Measurements from ENCODE around the gene NOS2.
"Not testable (repeated sequence)": the region's sequence is repeated elsewhere in the genome, so short reads cannot be mapped to it uniquely, and the experiment has no call there.

The NOS2 gene

GRCh38 chr17:27829888-27830287 lies 29.6 kb upstream of the NOS2 start:
- not testable (repeated sequence) for H3K4me1 Mint-ChIP-seq (ENCODE audit: low read depth); H3K9me3 Mint-ChIP-seq; H3K36me3 Mint-ChIP-seq (ENCODE audit: low read depth); H3K4me3 Mint-ChIP-seq; H3K27ac Mint-ChIP-seq
- peaks cover 16% of the 10 kb centered on the region for H3K27me3 Mint-ChIP-seq (ENCODE audit: low read depth)

- peaks cover 16% of the 10 kb centered on the region for H3K27me3 Mint-ChIP-seq (ENCODE audit: low read depth)
- H3K4me1 Mint-ChIP-seq (ENCODE audit: low read depth); H3K4me3 Mint-ChIP-seq; H3K9me3 Mint-ChIP-seq; H3K27ac Mint-ChIP-seq; H3K36me3 Mint-ChIP-seq (ENCODE audit: low read depth): not testable (repeated sequence)
Observed at GRCh38 chr17:27829143-27829711, 28.9 kb upstream of the NOS2 start.

GRCh38 chr17:27825459-27825858 lies 25.1 kb upstream of the NOS2 start:
- no peak overlapping the region for H3K4me3 Mint-ChIP-seq

GRCh38 chr17:27824745-27825144 lies 24.4 kb upstream of the NOS2 start:
- no peak overlapping the region for H3K4me3 Mint-ChIP-seq
- peaks cover 7% of the 10 kb centered on the region for H3K36me3 Mint-ChIP-seq (ENCODE audit: low read depth)
- H3K4me1 Mint-ChIP-seq (ENCODE audit: low read depth): no peaks in the 10 kb centered on the region
- H3K27ac Mint-ChIP-seq: no peak overlapping the region
- H3K27me3 Mint-ChIP-seq (ENCODE audit: low read depth): peaks cover 21% of the 10 kb centered on the region
- peaks cover 27% of the 10 kb centered on the region for H3K9me3 Mint-ChIP-seq

More at GRCh38 chr17:27825459-27825858, 25.1 kb upstream of the NOS2 start:
- peaks cover 7% of the 10 kb centered on the region for H3K36me3 Mint-ChIP-seq (ENCODE audit: low read depth)
- no peaks in the 10 kb centered on the region for H3K4me1 Mint-ChIP-seq (ENCODE audit: low read depth)
- no peak overlapping the region for H3K27ac Mint-ChIP-seq
- peaks cover 27% of the 10 kb centered on the region for H3K9me3 Mint-ChIP-seq
- peaks cover 21% of the 10 kb centered on the region for H3K27me3 Mint-ChIP-seq (ENCODE audit: low read depth)

DNA sequence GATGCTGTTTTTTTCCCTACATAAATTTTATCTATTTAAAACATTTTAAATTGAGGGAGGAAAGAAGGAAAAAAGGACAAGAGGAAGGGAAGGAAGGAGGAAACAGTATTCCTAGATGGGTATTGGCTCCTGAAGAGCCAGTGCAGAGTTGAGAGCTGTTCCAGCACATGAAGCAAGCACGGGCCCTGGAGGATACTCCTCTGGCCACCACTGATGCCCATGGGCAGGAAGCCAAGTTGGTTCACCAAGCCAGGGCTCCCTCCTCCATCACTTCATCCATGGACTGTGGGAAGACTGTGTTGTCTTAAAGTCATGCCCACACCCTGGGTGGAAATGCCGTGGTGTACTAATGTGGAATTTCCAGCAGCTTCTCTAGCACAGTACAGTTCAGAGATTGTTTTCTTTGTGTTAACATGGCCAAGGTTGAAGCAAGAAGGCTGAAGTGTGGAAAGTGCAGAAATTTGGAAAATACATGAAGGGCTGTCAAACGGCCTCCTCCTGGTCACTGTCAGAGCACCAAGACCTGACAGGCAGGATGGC lies 23.9 kb upstream of the NOS2 start:
- Mint-ChIP-seq H3K36me3 (ENCODE audit: low read depth) (peaks cover 7% of the 10 kb centered on the region), H3K9me3 (peaks cover 27% of the 10 kb centered on the region), H3K27ac (no peak overlapping the region), H3K27me3 (ENCODE audit: low read depth) (peaks cover 21% of the 10 kb centered on the region), H3K4me1 (ENCODE audit: low read depth) (no peaks in the 10 kb centered on the region), H3K4me3 (no peak overlapping the region)

DNA sequence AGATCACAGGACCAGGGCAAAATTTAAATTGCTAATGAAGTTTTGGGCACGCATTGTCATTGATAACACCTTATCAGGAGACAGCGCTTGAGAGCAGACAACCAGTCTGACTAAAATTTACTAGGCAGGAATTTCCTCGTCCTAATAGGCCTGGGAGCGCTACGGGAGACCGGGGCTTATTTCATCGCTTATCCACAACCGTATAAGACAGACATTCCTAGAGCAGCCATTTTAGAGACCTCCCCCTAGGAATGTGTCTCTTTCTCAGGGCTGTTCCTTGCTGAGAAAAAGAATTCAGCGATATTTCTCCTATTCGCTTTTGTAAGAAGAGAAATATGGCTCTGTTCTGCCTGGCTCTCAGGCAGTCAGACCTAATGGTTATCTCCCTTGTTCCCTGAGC lies 21.8 kb upstream of the NOS2 start:
- not testable (repeated sequence) for H3K36me3 Mint-ChIP-seq (ENCODE audit: low read depth); H3K4me3 Mint-ChIP-seq; H3K4me1 Mint-ChIP-seq (ENCODE audit: low read depth); H3K27ac Mint-ChIP-seq
- Mint-ChIP-seq H3K27me3 (ENCODE audit: low read depth) (peaks cover 10% of the 10 kb centered on the region), H3K9me3 (peaks cover 27% of the 10 kb centered on the region)

- Mint-ChIP-seq H3K4me3 (no peak overlapping the region), H3K27ac (no peak overlapping the region), H3K4me1 (ENCODE audit: low read depth) (peaks cover 6% of the 10 kb centered on the region), H3K9me3 (peaks cover 27% of the 10 kb centered on the region), H3K27me3 (ENCODE audit: low read depth) (peaks cover 10% of the 10 kb centered on the region), H3K36me3 (ENCODE audit: low read depth) (peaks cover 9% of the 10 kb centered on the region)
Observed at GRCh38 chr17:27821318-27821717, 21.0 kb upstream of the NOS2 start.

GRCh38 chr17:27819145-27819544 lies 18.8 kb upstream of the NOS2 start:
- H3K27me3 Mint-ChIP-seq (ENCODE audit: low read depth): peaks cover 5% of the 10 kb centered on the region
- H3K36me3 Mint-ChIP-seq (ENCODE audit: low read depth): peaks cover 9% of the 10 kb centered on the region
- peaks cover 32% of the 10 kb centered on the region for H3K9me3 Mint-ChIP-seq

DNA sequence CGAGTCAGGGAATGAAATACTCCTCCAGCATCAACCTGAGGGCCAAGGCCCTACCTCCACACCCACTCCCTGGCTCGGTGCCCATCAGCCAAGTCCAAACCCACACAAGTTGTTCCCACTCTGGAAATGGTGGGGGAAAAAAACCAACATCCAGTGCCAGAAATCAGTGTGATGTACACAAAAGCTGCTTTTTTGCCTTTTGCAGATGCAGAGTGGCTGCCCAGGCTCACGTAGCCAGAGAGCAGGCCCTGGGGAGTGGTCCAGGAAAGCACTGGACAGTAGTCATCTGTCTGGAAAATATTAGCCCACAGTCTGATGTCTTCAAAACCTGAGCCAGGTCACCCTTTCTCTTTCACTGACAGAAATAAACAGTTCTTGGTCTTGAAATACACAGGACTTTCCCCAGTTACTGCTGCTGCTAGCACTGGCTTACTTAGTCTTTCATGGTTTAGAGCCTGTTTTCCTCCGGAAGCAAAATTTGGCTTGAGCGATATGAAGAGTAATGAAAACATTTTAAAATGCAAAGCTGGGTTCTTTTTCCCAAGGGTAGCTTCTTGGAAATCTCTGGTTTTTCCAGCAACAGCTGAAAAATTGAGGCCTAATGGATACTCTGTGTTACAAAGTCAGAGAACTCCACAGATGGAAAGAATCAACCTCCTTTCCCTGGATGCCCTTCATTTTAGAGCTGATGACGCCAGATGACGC lies 18.2 kb upstream of the NOS2 start:
- H3K27me3 Mint-ChIP-seq (ENCODE audit: low read depth): peaks cover 5% of the 10 kb centered on the region

More at GRCh38 chr17:27819145-27819544, 18.8 kb upstream of the NOS2 start:
- H3K4me1 Mint-ChIP-seq (ENCODE audit: low read depth): peaks cover 6% of the 10 kb centered on the region
- no peak overlapping the region for H3K4me3 Mint-ChIP-seq
- H3K27ac Mint-ChIP-seq: no peak overlapping the region

GRCh38 chr17:27817731-27818130 lies 17.4 kb upstream of the NOS2 start:
- H3K27ac Mint-ChIP-seq: no peak overlapping the region
- H3K4me1 Mint-ChIP-seq (ENCODE audit: low read depth): peaks cover 6% of the 10 kb centered on the region
- H3K9me3 Mint-ChIP-seq: peaks cover 26% of the 10 kb centered on the region
- H3K27me3 Mint-ChIP-seq (ENCODE audit: low read depth): peaks cover 5% of the 10 kb centered on the region
- peaks cover 9% of the 10 kb centered on the region for H3K36me3 Mint-ChIP-seq (ENCODE audit: low read depth)
- H3K4me3 Mint-ChIP-seq: no peak overlapping the region

More for the DNA sequence above, 18.2 kb upstream of the NOS2 start:
- Mint-ChIP-seq H3K36me3 (ENCODE audit: low read depth) (peaks cover 9% of the 10 kb centered on the region), H3K27ac (no peak overlapping the region), H3K4me1 (ENCODE audit: low read depth) (peaks cover 6% of the 10 kb centered on the region), H3K4me3 (no peak overlapping the region), H3K9me3 (peaks cover 31% of the 10 kb centered on the region)

DNA sequence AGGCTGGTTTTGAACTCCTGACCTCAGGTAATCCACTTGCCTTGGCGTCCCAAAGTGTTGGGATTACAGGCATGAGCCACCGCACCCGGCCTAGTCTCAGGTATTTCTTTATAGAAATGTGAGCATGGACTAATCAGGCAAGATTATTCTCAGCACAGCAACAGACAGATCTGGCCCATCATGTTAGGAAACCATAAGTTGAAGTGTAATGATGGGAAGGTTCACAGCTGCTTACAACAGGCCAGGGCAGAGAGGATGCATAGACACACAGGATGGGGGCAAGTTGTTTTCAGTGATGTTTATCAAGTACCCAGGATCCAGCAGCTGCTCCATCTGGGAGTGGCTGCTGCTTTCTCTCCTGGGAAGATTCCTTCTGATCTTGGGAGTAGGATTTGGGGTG lies 16.6 kb upstream of the NOS2 start:
- H3K27ac Mint-ChIP-seq: no peak overlapping the region

DNA sequence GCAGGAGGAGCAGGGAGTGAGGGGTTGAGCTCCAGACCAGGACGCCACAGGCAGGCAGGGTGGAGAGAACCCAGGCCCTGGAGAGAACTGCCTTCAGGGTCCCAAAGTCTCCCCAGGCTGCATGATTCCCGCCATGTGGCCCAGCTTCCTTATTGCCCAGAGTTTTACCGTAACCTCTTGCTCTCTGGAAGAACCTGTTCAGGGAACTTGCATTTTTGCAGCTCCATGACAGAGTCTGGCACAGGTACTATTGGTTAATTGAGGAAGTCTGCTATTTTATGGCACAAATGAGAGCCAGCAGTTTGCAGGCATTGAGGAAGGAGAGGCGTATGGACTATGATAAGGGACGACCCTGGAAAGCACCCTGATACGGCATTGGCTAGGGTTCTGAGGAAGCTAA lies 11.6 kb upstream of the NOS2 start:
- no peak overlapping the region for H3K27ac Mint-ChIP-seq
- peaks cover 17% of the 10 kb centered on the region for H3K9me3 Mint-ChIP-seq
- no peak overlapping the region for H3K4me3 Mint-ChIP-seq
- peaks cover 4% of the 10 kb centered on the region for H3K36me3 Mint-ChIP-seq (ENCODE audit: low read depth)
- H3K4me1 Mint-ChIP-seq (ENCODE audit: low read depth): peaks cover 45% of the 10 kb centered on the region
- no peaks in the 10 kb centered on the region for H3K27me3 Mint-ChIP-seq (ENCODE audit: low read depth)

More for the DNA sequence above, 16.6 kb upstream of the NOS2 start:
- Mint-ChIP-seq H3K9me3 (peaks cover 18% of the 10 kb centered on the region), H3K36me3 (ENCODE audit: low read depth) (peaks cover 7% of the 10 kb centered on the region), H3K4me3 (no peak overlapping the region), H3K4me1 (ENCODE audit: low read depth) (peaks cover 6% of the 10 kb centered on the region), H3K27me3 (ENCODE audit: low read depth) (peaks cover 4% of the 10 kb centered on the region)

- peaks cover 4% of the 10 kb centered on the region for H3K36me3 Mint-ChIP-seq (ENCODE audit: low read depth)
- peaks cover 44% of the 10 kb centered on the region for H3K4me1 Mint-ChIP-seq (ENCODE audit: low read depth)
- peaks cover 17% of the 10 kb centered on the region for H3K9me3 Mint-ChIP-seq
- H3K4me3 Mint-ChIP-seq: no peak overlapping the region
- H3K27ac Mint-ChIP-seq: peak overlapping the region; percentile 98
- H3K27me3 Mint-ChIP-seq (ENCODE audit: low read depth): no peaks in the 10 kb centered on the region
Observed at GRCh38 chr17:27810902-27811557, 10.7 kb upstream of the NOS2 start.

DNA sequence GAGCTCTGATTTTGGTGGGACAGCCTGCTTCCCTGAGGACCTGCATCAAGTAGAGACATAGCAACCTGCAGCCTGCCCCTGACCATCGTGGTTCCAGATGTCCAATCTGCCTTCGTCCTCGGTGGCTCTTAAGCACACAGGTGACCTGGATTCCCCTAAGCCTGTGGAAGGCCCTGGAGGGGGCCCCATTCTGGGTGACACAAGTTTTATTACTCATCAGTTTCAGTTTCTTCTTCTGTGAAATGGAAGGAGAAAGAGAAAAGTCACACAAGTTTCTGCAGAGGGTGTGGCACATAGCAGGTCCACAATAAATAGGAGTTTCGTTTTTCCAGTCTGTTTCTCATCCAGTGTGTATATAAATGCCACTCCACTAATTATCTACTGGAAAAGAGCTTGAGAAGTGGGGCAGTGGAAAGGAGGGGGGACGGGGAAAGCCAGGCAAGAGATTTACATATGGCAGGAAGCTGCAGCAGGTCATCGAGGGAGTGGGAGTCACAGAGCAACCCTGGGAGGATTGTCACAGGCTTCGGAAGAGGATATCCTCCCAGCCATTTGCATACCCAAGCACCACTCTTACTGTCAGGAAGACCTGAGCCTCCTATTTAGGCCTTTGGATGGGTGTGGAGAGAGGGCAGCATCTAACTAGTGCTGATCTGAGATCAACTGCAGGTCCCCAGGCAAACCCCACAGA lies 10.0 kb upstream of the NOS2 start:
- peaks cover 4% of the 10 kb centered on the region for H3K36me3 Mint-ChIP-seq (ENCODE audit: low read depth)
- peaks cover 17% of the 10 kb centered on the region for H3K9me3 Mint-ChIP-seq
- peak overlapping the region; percentile 76 for H3K4me3 Mint-ChIP-seq
- peaks cover 51% of the 10 kb centered on the region for H3K4me1 Mint-ChIP-seq (ENCODE audit: low read depth)
- peak overlapping the region; percentile 98 for H3K27ac Mint-ChIP-seq
- H3K27me3 Mint-ChIP-seq (ENCODE audit: low read depth): no peaks in the 10 kb centered on the region

Measured in T-helper 1 cell treated with Interleukin-12 subunit alpha and Interleukin-12 subunit beta and Interleukin-4 antibody, amounts not matched to agents 30 μg/mL and 1 μg/mL, for 36 hours (primary cell).